ENCODE results near the gene CCZ1.
"Not testable (repeated sequence)": the region's sequence is repeated elsewhere in the genome, so short reads cannot be mapped to it uniquely, and the experiment has no call there.

CCZ1 gene

GRCh38 chr7:5924180-5924579 is 25.6 kb downstream of the CCZ1 start:
- DNase-seq, result not testable (repeated sequence)

- not testable (repeated sequence) for DNase-seq
Measured at GRCh38 chr7:5924630-5925029, 26.1 kb downstream of the CCZ1 start.

- not testable (repeated sequence) for DNase-seq
Measured at GRCh38 chr7:5926263-5926870, 27.8 kb downstream of the CCZ1 start.

- not testable (repeated sequence) for DNase-seq
Measured at GRCh38 chr7:5930290-5930689, 31.8 kb downstream of the CCZ1 start.

GRCh38 chr7:5931250-5931649 is 32.7 kb downstream of the CCZ1 start:
- not testable (repeated sequence) for DNase-seq

GRCh38 chr7:5931905-5932644 is 33.5 kb downstream of the CCZ1 start:
- not testable (repeated sequence) for DNase-seq

GRCh38 chr7:5934945-5935450 is 36.5 kb downstream of the CCZ1 start:
- not testable (repeated sequence) for DNase-seq

DNA sequence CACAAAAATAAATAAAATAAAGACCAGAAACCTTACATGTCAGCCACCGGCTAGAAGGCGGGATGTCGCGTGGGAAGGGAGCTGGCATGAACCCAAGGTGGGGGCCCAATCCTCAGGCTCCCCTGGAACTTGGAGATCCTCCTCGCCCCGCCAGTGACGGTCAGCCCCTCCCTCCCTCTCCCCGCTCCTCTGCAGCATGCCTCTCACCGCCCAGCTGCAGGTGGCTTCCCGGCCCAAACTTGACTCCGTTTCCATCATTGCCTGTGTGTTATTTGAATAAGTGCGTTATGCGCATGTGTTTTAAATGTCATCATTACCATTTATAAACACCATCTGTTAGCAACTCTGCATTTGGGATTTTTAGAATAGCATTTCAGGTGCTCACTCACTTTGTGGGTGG is 64.7 kb downstream of the CCZ1 start:
- not testable (repeated sequence) for DNase-seq

DNA sequence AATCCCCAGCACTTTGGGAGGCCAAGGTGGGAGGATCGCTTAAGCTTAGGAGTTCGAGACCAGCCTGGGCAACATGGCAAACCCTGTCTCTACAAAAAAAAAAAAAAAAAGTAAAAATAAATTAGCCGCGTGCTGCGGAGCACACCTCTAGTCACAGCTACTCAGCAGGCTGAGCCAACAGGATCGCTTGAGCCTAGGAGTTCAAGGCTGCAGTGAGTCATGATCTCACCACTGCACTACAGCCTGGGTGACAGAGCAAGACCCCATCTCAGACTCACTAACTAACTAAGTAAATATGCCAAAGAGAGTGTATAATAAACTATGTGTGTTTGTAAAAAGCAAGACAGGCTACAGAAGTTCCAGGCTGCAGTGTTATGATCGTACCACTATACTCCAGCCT is 65.3 kb downstream of the CCZ1 start:
- DNase-seq, result not testable (repeated sequence)

GRCh38 chr7:5970347-5970911 is 71.9 kb downstream of the CCZ1 start, which contains the start of gene RSPH10B:
RSPH10B (minus strand) TSS chr7:5970689; CDS start chr7:5967116, 3,573 bp downstream.
- DNase-seq, result not testable (repeated sequence)

DNA sequence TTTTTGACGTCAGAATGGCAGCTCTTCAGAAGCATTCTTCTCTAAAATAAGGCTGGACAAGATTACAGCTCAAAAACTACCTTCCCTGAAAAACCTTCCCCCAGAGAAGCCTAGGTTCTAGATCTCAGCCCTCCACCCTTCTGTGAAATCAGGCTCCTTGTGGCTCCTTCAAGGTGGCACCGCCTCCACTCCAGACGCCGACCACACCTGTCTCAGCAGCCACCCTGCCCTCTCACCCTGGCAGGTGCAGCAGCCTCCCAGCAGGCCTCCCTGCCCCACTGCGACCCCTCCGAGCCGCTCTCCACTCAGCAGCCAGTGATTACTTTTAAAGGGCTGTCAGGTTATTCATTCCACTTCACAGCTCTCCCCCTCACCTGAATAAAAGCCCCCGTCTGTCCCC is 75.0 kb downstream of the CCZ1 start:
- not testable (repeated sequence) for DNase-seq

All from NCI-H82 (cell line).